ENCODE measurements around the gene GMCL1.

The GMCL1 gene

DNA sequence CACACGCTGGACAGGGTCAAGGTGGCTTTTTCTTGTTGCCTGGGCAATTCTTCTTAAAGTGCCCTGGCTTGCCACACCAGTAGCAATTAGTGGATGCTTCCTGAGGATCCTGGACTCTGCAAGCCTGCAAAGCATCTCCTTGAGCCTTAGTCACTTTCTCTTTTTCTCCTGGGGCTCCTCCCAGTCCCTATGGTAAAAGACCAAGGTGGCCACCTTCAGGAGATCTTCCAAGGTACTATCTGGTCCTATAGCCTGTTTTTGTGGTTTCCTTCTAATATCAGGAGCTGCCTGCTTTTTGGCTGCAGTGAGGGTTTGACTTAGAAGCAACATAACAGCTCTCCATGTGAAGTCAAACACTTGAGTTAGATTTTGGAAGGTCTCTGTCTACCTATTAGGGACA, 33.3 kb upstream of the GMCL1 start:
- DNase-seq = no peak
- no peaks in the 10 kb centered on the region for H3K27me3 ChIP-seq (replicated peaks)
- TF ChIP-seq, protein P1, sequence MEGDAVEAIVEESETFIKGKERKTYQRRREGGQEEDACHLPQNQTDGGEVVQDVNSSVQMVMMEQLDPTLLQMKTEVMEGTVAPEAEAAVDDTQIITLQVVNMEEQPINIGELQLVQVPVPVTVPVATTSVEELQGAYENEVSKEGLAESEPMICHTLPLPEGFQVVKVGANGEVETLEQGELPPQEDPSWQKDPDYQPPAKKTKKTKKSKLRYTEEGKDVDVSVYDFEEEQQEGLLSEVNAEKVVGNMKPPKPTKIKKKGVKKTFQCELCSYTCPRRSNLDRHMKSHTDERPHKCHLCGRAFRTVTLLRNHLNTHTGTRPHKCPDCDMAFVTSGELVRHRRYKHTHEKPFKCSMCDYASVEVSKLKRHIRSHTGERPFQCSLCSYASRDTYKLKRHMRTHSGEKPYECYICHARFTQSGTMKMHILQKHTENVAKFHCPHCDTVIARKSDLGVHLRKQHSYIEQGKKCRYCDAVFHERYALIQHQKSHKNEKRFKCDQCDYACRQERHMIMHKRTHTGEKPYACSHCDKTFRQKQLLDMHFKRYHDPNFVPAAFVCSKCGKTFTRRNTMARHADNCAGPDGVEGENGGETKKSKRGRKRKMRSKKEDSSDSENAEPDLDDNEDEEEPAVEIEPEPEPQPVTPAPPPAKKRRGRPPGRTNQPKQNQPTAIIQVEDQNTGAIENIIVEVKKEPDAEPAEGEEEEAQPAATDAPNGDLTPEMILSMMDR (IDR thresholded peaks at IDR 0.05; ENCODE audit: low read depth, low read length, missing control alignments) = no peak
- H3K4me3 ChIP-seq (ENCODE audit: low read depth, low read length) = no peak overlapping the region
- H3K27ac ChIP-seq = no peak overlapping the region
- in situ Hi-C loops (cut with HindIII; ENCODE audit: low pct_ligation_motif_present, low sequenced_read_pairs) = no loop called here
- H3K36me3 ChIP-seq (replicated peaks) = no peaks in the 10 kb centered on the region

DNA sequence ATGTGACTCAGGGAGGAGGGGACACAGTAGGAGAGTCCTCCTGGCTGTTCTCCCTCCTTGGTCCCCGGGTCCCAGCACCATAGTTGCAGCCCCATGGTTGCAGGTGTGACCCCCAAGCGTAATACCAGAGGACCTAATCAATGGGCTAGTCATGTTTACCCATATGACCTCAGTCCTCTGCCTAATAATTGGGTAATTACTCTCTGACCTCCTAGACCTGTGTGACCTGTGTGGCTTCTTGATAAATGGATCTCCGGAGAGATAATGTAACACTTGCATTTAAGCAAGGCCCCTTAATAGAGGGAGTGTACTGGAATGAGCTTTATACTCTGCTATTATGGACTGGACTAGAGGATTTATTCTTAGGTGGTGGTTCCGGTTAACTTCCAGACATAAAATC, 32.2 kb upstream of the GMCL1 start:
- Histone ChIP-seq H3K36me3 (replicated peaks) (no peaks in the 10 kb centered on the region), H3K27me3 (replicated peaks) (no peaks in the 10 kb centered on the region), H3K27ac (no peak overlapping the region), H3K4me3 (ENCODE audit: low read depth, low read length) (no peak overlapping the region)
- in situ Hi-C loops (cut with HindIII; ENCODE audit: low pct_ligation_motif_present, low sequenced_read_pairs) = no loop called here
- TF ChIP-seq, protein P1 (IDR thresholded peaks at IDR 0.05; ENCODE audit: low read depth, low read length, missing control alignments) = no peak
- no peak for DNase-seq

DNA sequence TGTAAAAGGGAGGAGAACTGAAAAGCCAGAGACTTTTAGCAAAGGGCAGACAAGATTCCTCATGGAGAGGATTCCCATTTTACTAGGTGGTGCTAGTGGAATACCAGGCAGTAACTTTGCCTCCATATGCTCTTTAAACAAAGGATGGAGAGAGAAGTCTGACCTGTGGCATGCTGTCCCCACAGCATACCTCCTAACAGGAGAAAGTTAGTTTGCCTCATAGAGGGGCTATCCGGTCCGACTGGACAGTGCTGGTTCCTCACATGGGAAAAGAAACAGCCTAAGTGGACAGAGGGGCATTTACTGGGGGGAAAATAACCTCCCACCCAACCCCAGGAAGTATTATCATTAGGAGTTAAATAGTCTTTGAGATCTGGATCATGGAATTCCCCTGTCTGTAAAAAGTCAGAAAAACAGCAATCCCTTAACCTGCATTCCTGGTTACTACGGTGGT, 31.6 kb upstream of the GMCL1 start:
- DNase-seq = no peak
- TF ChIP-seq, protein P1 (IDR thresholded peaks at IDR 0.05; ENCODE audit: low read depth, low read length, missing control alignments) = no peak
- in situ Hi-C loops (cut with HindIII; ENCODE audit: low pct_ligation_motif_present, low sequenced_read_pairs) = no loop called here
- Histone ChIP-seq H3K36me3 (replicated peaks) (no peaks in the 10 kb centered on the region), H3K27me3 (replicated peaks) (no peaks in the 10 kb centered on the region), H3K4me3 (ENCODE audit: low read depth, low read length) (no peak overlapping the region), H3K27ac (peak overlapping the region; percentile 92)

DNA sequence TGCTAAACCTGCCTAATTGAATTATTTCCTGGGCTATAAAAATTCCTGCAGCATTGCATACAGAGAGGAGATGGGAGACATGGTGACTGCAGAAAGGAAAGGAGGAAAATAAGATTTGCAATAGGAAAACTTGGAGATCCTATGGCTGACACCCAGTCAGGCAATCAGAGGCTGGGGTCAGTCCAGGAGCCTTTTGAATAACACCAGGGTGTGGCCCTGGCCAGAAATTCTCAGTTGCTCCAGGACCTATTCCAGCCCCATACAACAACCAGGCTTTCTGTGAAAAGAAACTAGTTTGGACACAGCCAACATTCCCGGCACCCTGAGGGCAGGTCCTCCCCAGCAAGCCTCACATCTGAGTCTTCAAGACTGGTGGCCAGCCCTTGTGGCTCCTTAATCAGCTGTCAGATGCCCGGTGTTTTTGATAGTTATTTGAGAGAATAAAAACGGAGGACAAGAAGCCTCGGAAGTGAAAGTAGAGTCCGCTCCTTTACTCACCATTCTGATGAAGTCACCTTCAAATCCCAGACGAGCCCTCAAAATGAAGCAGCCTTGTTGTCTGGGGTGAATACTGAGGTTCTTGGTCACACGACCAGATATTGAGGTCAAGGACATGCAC, 31.1 kb upstream of the GMCL1 start:
- Histone ChIP-seq H3K36me3 (replicated peaks) (no peaks in the 10 kb centered on the region), H3K27me3 (replicated peaks) (no peaks in the 10 kb centered on the region), H3K4me3 (ENCODE audit: low read depth, low read length) (peak overlapping the region; percentile 24), H3K27ac (peak overlapping the region; percentile 92)
- in situ Hi-C loops (cut with HindIII; ENCODE audit: low pct_ligation_motif_present, low sequenced_read_pairs) = no loop called here
- DNase-seq = peak; percentile 57
- TF ChIP-seq, protein P1 (IDR thresholded peaks at IDR 0.05; ENCODE audit: low read depth, low read length, missing control alignments) = no peak

DNA sequence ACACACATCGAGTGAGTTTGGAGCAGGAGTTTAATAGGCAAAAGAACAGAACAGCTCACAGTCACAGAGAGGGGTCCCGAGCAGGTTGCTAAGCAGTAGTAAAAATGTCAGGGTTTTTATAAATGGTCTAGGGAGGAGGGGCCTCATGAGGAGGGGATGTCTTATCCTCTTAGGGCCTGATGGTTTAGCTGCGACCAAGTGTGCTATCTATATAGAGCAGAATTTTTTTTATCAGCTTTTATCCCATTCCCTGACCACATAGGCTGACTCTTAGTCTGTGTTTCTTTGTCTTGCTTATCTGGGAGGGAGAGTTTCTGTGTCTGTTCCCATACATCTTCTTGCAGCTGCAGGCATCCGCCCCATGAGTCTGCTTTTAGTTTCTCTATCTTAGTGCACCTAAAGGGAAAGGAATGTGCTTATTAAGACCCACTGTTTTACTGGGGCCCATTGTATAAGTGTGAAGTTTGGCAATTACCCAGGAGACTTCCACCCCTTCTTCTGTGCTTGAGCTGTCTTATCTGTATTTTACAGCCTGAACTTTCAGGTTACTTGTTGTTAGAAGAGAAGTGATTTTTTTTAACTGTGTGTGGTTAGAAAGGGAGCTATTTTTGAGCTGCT, 30.4 kb upstream of the GMCL1 start:
- H3K27ac ChIP-seq = peak overlapping the region; percentile 92
- no peaks in the 10 kb centered on the region for H3K27me3 ChIP-seq (replicated peaks)
- in situ Hi-C loops (cut with HindIII; ENCODE audit: low pct_ligation_motif_present, low sequenced_read_pairs) = no loop called here
- peak overlapping the region; percentile 24 for H3K4me3 ChIP-seq (ENCODE audit: low read depth, low read length)
- no peaks in the 10 kb centered on the region for H3K36me3 ChIP-seq (replicated peaks)
- TF ChIP-seq, protein P1 (IDR thresholded peaks at IDR 0.05; ENCODE audit: low read depth, low read length, missing control alignments) = no peak
- DNase-seq = peak; percentile 96
